ENCODE data around the gene ALPL.
"Not testable (repeated sequence)": the region's sequence is repeated elsewhere in the genome, so short reads cannot be mapped to it uniquely, and the experiment has no call there.

Gene ALPL

GRCh38 chr1:21509351-21510112, at the start of gene ALPL:
ALPL (plus strand) TSS chr1:21509423; CDS start chr1:21554082, 44,659 bp downstream.
- DNase-seq (ENCODE audit: low read depth in 3 of 3, low spot score in 1 of 3) = no peak

GRCh38 chr1:21465127-21465526, 44.1 kb upstream of the ALPL start:
- not testable (repeated sequence) for DNase-seq (ENCODE audit: low read depth in 3 of 3, low spot score in 1 of 3)

GRCh38 chr1:21467946-21468345, 41.3 kb upstream of the ALPL start:
- not testable (repeated sequence) for DNase-seq (ENCODE audit: low read depth in 3 of 3, low spot score in 1 of 3)

- peak in 1 of 3 donors; percentile 10 for DNase-seq (ENCODE audit: low read depth in 3 of 3, low spot score in 1 of 3)
These were observed 40.6 kb upstream of the ALPL start for GRCh38 chr1:21468599-21468998.

- DNase-seq (ENCODE audit: low read depth in 3 of 3, low spot score in 1 of 3) = no peak
These were observed 39.6 kb upstream of the ALPL start for GRCh38 chr1:21469581-21469980.

GRCh38 chr1:21472861-21473260, 36.4 kb upstream of the ALPL start:
- DNase-seq (ENCODE audit: low read depth in 3 of 3, low spot score in 1 of 3) = no peak

- no peak for DNase-seq (ENCODE audit: low read depth in 3 of 3, low spot score in 1 of 3)
These were observed 30.9 kb upstream of the ALPL start for GRCh38 chr1:21478356-21478755.

GRCh38 chr1:21483881-21484280, 25.3 kb upstream of the ALPL start:
- not testable (repeated sequence) for DNase-seq (ENCODE audit: low read depth in 3 of 3, low spot score in 1 of 3)

GRCh38 chr1:21489146-21489545, 20.1 kb upstream of the ALPL start:
- no peak for DNase-seq (ENCODE audit: low read depth in 3 of 3, low spot score in 1 of 3)

GRCh38 chr1:21490774-21491487, 18.3 kb upstream of the ALPL start:
- DNase-seq (ENCODE audit: low read depth in 3 of 3, low spot score in 1 of 3) = no peak

- DNase-seq (ENCODE audit: low read depth in 3 of 3, low spot score in 1 of 3) = no peak
These were observed 17.5 kb upstream of the ALPL start for GRCh38 chr1:21491488-21492355.

- DNase-seq (ENCODE audit: low read depth in 3 of 3, low spot score in 1 of 3) = no peak
These were observed 16.9 kb upstream of the ALPL start for GRCh38 chr1:21492356-21492625.

- no peak for DNase-seq (ENCODE audit: low read depth in 3 of 3, low spot score in 1 of 3)
These were observed 15.0 kb upstream of the ALPL start for GRCh38 chr1:21494196-21494595.

GRCh38 chr1:21495225-21495820, 13.9 kb upstream of the ALPL start:
- no peak for DNase-seq (ENCODE audit: low read depth in 3 of 3, low spot score in 1 of 3)

GRCh38 chr1:21496063-21496462, 13.2 kb upstream of the ALPL start:
- no peak for DNase-seq (ENCODE audit: low read depth in 3 of 3, low spot score in 1 of 3)

- no peak for DNase-seq (ENCODE audit: low read depth in 3 of 3, low spot score in 1 of 3)
These were observed 12.3 kb upstream of the ALPL start for GRCh38 chr1:21496886-21497285.

GRCh38 chr1:21497466-21498061, 11.7 kb upstream of the ALPL start:
- DNase-seq (ENCODE audit: low read depth in 3 of 3, low spot score in 1 of 3) = no peak

GRCh38 chr1:21499283-21499950, 9.8 kb upstream of the ALPL start:
- no peak for DNase-seq (ENCODE audit: low read depth in 3 of 3, low spot score in 1 of 3)

GRCh38 chr1:21503706-21504377, 5.4 kb upstream of the ALPL start:
- DNase-seq (ENCODE audit: low read depth in 3 of 3, low spot score in 1 of 3) = no peak

GRCh38 chr1:21506804-21507203, 2.4 kb upstream of the ALPL start:
- no peak for DNase-seq (ENCODE audit: low read depth in 3 of 3, low spot score in 1 of 3)
